HPDE6-E6E7 (cell line): ENCODE results near the gene PUDP.

Experiments
- DNase-seq: peaks from one replicate; pipeline ENCODE4 v3.0.0; 2011; ENCODE audit warnings: missing footprints; ENCODE audit errors: extremely low spot score

PUDP gene

GRCh38 chrX:7074148-7074907, 73.6 kb downstream of the PUDP start:
- no peak for DNase-seq

GRCh38 chrX:7073336-7073735, 74.6 kb downstream of the PUDP start:
- DNase-seq, result no peak

GRCh38 chrX:7072856-7073255, 75.1 kb downstream of the PUDP start:
- no peak for DNase-seq

- DNase-seq, result no peak
Measured at GRCh38 chrX:7071390-7071789, 76.6 kb downstream of the PUDP start.

- no peak for DNase-seq
Measured at GRCh38 chrX:7069556-7069955, 78.4 kb downstream of the PUDP start.

GRCh38 chrX:7068939-7069367, 79.0 kb downstream of the PUDP start:
- DNase-seq, result no peak

- no peak for DNase-seq
Measured at GRCh38 chrX:7067256-7067655, 80.7 kb downstream of the PUDP start.

- DNase-seq, result no peak
Measured at GRCh38 chrX:7065473-7065872, 82.5 kb downstream of the PUDP start.

- DNase-seq, result no peak
Measured at GRCh38 chrX:7062903-7063302, 85.0 kb downstream of the PUDP start.

- DNase-seq, result no peak
Measured at GRCh38 chrX:7062276-7062675, 85.7 kb downstream of the PUDP start.

GRCh38 chrX:7061429-7061828, 86.5 kb downstream of the PUDP start:
- DNase-seq, result no peak

- no peak for DNase-seq
Measured at GRCh38 chrX:7060444-7060843, 87.5 kb downstream of the PUDP start.

GRCh38 chrX:7059859-7060258, 88.1 kb downstream of the PUDP start:
- no peak for DNase-seq

- no peak for DNase-seq
Measured at GRCh38 chrX:7059214-7059838, 88.6 kb downstream of the PUDP start.

GRCh38 chrX:7055386-7056137, 92.4 kb downstream of the PUDP start:
- DNase-seq, result no peak

- DNase-seq, result no peak
Measured at GRCh38 chrX:7054219-7055216, 93.4 kb downstream of the PUDP start.

GRCh38 chrX:7052541-7052940, 95.4 kb downstream of the PUDP start:
- DNase-seq, result no peak

GRCh38 chrX:7050271-7050670, 97.7 kb downstream of the PUDP start:
- no peak for DNase-seq

- DNase-seq, result no peak
Measured at GRCh38 chrX:7047951-7048350, 100.0 kb downstream of the PUDP start.

- DNase-seq, result no peak
Measured at GRCh38 chrX:7045238-7045955, 102.6 kb downstream of the PUDP start.
